GM12892 (cell line): Measurements from ENCODE around the gene FCSK.
"Not testable (repeated sequence)": the region's sequence is repeated elsewhere in the genome, so short reads cannot be mapped to it uniquely, and the experiment has no call there.

Experiments used
- DNase-seq: peaks from one replicate; pipeline ENCODE4 v3.0.0; 2011; ENCODE audit not compliant: insufficient read length
- FAIRE-seq: peaks from 2 replicates; lab custom pipeline; 2011; peaks lifted over from hg19 to GRCh38; lab: Jason Lieb, UNC
- POLR2A ChIP-seq: IDR thresholded peaks from 2 replicates; pipeline ENCODE4 v1.6.1; 2011; ENCODE audit warnings: low read depth, low read length, control low read depth
- POLR2AphosphoS5 ChIP-seq: IDR thresholded peaks from 2 replicates; pipeline ENCODE4 v1.6.1; 2011; ENCODE audit warnings: low read depth, low read length, control low read depth
- TAF1 ChIP-seq: IDR thresholded peaks from 2 replicates; pipeline ENCODE4 v1.6.1; 2011; ENCODE audit warnings: low read depth, mild to moderate bottlenecking, control low read depth, low read length, borderline replicate concordance

FCSK gene

DNA sequence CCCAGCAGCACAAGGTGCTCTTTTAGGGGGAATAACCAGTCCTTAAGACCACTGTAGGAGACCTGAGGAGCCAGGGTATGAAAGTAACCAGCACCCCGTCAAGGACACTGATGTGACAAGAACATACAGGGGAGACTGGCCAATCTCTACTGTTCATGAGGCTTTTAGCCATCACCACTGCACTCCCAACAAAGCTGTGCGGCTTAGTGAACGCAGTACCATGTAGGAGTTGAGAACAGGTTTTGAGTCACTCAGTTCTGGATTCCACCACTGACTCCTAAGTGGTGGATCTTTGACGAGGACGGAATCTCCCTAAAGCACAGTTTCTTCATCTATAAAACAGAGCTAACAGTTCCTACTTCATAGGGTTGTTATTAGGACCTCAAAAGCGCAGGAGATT lies 42.1 kb downstream of the FCSK start:
- FAIRE-seq (no peak), DNase-seq (no peak)
- no peak for TF ChIP-seq POLR2AphosphoS5
- no peak for TF ChIP-seq POLR2A
- no peak for TF ChIP-seq TAF1

DNA sequence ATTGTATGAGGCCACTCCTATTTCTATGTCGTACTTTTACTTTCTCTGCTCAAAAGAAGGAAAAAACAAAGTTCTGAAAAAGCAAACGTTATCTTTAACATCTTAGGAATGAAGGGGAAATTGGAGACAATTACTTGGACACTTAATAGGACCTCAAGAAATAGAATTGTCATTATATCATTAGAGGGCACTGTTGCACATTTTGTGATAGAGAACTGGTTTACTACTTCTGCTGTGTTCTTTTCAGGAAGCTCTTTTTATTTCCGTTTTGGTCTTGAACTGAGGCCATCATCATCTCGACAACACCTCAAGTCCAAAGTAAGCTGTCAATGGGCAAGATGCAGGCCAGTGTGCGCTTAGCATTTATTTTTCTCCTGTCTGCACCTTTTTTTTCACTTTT lies 54.4 kb downstream of the FCSK start:
- DNase-seq (no peak), FAIRE-seq (no peak)
- TF ChIP-seq POLR2A (no peak), POLR2AphosphoS5 (no peak), TAF1 (no peak)

DNA sequence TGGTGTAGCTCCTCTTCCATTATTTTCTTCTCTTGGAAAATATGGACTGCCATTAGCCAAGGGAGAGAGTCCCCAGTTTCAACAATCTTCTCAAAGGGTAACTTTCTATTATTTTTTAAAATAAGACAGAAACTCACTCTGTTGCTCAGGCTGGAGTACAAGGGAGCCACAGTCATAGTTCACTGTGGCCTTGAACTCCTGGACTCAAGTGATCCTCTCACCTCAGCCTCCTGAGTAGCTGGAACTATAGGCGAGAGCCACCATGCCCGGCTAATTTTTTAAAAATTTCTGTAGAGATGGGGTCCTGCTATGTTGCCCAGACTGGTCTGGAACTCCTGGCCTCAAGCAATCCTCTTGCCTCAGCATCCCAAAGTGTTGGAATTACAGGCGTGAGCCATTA lies 55.8 kb downstream of the FCSK start:
- no peak for FAIRE-seq
- TF ChIP-seq POLR2AphosphoS5, result no peak
- TF ChIP-seq TAF1, result no peak
- TF ChIP-seq POLR2A, result no peak

DNA sequence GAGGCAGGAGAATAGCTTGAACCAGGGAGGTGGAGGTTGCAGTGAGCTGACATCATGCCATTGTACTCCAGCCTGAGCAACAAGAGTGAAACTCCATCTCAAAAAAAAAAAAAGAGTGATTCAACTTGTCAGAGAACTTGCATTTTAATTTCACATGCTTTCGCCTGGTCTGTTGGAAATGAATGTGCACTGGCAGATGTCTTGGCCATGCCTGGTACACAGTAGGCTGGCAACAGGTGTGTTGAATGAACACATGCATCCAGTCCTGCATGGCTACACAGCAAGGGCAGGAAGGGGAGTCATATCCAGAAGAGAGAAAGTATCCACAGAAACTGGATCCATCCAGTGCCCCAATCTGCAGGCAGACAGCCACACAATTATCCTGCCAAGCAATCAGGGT lies 57.4 kb downstream of the FCSK start:
- TF ChIP-seq TAF1 (no peak), POLR2A (no peak), POLR2AphosphoS5 (no peak)
- no peak for DNase-seq
- FAIRE-seq, result no peak

More for the DNA sequence above, 55.8 kb downstream of the FCSK start:
- no peak for DNase-seq

DNA sequence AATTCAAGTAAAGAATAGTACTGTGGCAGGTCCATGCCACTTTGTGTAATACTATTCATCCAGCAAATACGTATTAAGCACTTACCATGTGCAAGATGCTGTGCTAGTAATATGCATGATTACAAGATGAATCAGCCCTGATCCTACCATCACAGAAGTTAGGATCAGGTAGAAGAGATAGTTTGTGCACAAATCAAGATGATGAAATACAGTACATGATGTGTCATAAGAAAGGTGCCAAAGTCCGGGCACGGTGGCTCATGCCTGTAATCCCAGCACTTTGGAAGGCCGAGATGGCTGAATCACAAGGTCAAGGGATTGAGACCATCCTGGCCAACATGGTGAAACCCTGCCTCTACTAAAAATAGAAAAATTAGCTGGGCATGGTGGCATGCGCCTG lies 58.1 kb downstream of the FCSK start:
- TF ChIP-seq POLR2A, result no peak
- no peak for TF ChIP-seq POLR2AphosphoS5
- FAIRE-seq (no peak), DNase-seq (no peak)

DNA sequence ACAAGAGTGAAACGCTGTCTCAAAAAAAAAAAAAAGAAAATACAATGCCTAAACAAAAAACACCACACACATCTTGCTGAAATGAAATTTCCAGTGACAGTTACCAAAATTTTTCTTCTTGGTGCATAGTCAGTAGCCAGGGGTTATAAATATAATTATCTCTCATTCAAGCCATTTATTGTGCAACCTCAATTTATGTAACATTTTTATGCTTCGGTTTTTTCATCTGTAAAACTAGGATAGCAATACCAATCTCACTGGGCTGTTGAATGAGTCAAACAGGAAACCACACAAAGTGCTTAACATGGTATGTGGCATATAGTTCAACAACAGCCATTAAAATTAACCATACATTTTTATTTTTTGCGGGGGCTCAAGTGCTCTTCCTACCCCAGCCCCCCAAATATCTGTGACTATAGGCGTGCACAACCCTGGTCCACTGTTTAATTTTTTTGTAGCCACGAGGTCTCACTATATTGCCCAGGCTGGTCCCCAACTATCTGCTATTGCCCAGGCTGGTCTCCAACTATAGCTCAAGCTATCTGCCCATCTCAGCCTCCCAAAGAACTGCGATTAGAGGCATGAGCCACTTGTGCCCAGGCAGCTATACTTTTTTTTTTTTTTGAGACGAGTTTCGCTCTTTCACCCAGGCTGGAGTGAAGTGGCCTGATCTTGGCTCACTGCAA lies 66.4 kb downstream of the FCSK start:
- TF ChIP-seq POLR2AphosphoS5, result no peak
- TF ChIP-seq POLR2A, result no peak
- TF ChIP-seq TAF1, result no peak
- no peak for DNase-seq
- FAIRE-seq, result peak; percentile 5

DNA sequence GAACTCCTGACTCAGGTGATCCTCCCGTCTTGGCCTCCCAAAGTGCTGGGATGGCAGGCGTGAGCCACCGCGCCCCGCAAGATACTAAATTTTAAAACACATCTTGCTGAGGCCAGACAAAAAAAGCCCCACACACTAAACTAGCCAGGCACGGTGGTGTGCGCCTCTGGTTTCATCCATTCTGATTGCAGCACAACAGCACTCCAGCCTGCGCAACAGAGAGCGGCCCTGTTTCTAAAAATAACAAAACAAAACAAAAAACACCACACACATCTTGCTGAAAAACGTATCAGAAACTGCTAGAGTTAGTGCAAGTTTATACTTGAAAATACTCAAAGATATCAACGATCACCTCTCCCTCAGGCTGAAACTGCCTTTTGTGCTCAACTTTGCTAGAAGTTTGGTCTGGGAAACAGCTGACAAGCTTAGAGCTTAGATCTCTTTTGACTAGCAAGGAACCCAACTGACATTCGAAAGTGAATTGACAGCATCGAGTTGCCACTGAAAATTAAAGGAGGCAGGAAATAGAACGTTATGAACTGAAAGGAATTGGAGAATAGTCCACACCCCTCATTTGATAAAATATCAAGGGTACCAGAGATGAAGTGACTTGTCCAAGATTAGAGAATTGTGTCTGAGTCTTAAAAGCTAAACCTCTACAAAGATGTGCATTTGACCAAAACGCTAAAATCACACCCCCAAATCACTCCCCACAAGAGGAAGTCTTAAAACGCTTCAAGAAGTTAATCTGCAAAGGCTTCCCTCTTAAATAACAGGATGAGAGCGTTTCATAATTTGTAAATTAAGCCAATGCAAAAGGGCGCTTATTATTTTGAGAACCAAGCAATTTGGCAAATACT lies 68.1 kb downstream of the FCSK start:
- DNase-seq, result no peak
- TF ChIP-seq TAF1, result no peak
- no peak for TF ChIP-seq POLR2AphosphoS5
- no peak for TF ChIP-seq POLR2A
- FAIRE-seq, result peak; percentile 38

DNA sequence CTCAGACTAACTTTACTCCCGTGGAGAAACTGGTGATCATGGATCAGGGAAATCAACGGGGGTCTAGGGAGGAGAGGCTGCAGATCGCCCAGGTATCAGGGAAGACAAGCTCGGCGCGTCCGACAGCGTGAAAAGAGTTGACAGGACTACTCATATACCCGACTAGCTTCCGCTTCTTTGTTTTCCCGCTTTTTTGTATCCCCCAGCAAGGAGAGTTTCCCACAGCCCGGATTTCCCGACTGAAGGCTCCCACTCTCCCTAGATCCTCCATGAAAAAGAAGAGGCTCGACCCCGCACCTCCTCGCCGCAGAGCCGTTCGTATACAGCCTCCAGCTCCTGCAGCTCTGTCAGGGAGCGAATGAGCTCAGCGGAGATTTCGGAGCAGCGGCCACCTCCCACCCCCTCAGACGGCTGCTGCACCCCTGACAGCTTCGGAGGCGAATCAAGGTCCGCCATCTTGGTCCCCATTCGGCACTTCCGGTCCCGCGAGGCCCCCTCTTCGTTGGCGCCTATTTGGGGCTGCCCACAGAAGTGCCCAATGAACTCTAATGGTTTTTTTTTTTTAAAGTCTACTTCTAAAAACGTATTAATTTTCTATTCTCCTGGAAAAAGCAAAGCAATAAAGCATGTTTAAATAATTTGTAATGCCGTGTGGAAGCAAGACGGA lies 68.8 kb downstream of the FCSK start, which contains the start of gene COG4:
TSS of gene COG4 (minus strand) at position 479 of the 667 bp plus-strand sequence. CDS start at position 468, 11 bp downstream.
- TF ChIP-seq POLR2AphosphoS5 (peak; percentile 81), POLR2A (peak; percentile 94), TAF1 (peak; percentile 76)
- peak; percentile 78 for FAIRE-seq

DNA sequence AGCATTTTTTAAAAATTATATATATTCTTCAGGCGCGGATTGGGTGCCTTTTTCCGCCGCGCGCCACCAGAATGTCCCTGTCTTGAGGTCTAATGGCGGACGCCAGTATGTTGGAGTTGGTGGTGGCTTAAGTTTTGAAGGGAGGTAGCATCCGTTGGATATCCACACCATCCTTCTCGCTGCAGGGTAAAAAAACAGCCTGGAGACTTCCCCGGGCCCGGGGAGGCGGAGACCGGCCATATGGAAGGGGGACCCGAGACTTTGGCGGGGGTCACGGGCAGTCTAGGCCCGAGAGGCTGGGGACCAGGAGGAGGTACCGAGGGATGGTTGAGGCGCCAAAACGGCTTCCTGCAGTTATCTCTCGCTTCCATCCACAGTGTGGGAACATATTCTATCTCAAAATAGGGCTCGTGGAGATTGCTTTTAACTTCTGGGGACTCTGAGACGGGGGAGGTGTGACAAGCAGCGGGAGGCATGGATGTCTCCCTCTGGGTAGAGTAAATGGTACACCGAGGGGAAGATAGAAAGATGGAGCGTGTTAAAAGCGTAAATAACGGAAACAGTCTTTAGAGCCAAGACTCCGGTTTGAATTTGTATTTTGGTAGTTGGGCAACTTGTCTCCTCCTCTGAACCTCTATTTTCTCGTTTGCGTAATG lies 69.5 kb downstream of the FCSK start, which contains the start of gene SF3B3:
TSS of gene SF3B3 (plus strand) at position 74 of the 656 bp plus-strand sequence. CDS start 2,841 bp downstream, outside the sequence.
- TF ChIP-seq POLR2A (peak; percentile 93), TAF1 (peak; percentile 99), POLR2AphosphoS5 (peak; percentile 88)
- FAIRE-seq, result no peak

More for the DNA sequence above, 68.8 kb downstream of the FCSK start, which contains the start of gene COG4:
- DNase-seq, result peak; percentile 77

DNA sequence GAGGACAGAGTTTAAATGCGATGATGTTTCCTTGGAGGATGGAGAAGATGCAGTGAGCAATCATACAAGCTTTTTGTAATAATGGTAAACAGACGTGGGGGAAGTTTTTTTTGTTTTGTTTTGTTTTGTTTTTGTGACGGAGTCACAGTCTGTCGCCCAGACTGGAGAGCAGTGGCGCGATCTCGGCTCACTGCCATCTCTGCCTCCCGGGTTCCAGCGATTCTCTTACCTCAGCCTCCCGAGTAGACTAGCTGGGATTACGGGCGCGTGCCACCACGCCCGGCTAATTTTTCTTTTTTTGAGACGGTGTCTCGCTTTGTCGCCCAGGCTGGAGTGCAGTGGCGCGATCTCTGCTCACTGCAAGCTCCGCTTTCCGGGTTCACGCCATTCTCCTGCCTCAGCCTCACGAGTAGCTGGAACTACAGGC lies 70.0 kb downstream of the FCSK start:
- DNase-seq, result not testable (repeated sequence)

More for the DNA sequence above, 69.5 kb downstream of the FCSK start, which contains the start of gene SF3B3:
- peak; percentile 47 for DNase-seq

DNA sequence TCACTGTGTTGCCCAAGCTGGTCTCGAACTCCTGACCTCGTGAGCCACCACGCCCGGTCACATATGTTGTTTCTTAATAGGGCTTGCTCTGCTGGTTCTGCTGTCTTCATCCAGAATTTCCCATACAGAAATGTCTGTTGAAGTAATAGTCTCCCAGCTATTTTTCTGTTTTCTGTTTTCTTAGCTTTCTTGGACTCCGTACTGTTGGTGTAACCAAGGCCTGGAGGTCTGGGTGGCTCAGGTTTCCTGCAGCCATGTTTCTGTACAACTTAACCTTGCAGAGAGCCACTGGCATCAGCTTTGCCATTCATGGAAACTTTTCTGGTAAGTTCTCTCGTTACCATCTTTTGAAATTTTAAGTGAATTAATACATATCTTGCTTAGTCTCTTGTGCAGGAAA lies 72.0 kb downstream of the FCSK start:
- no peak for DNase-seq
- no peak for TF ChIP-seq TAF1
- no peak for TF ChIP-seq POLR2AphosphoS5
- no peak for TF ChIP-seq POLR2A
- FAIRE-seq, result no peak

More for the DNA sequence above, 70.0 kb downstream of the FCSK start:
- FAIRE-seq, result not testable (repeated sequence)
